Measurements from ENCODE around the gene MYO1E.

Gene MYO1E

GRCh38 chr15:59306520-59307164 is 66.0 kb downstream of the MYO1E start:
- DNase-seq (ENCODE audit: insufficient read length, low spot score) (no peak), FAIRE-seq (no peak)
- TF ChIP-seq POLR2A (IDR thresholded peaks at IDR 0.05; ENCODE audit: low read depth, low read length) = no peak

GRCh38 chr15:59304807-59305206 is 67.9 kb downstream of the MYO1E start:
- no peak for TF ChIP-seq POLR2A (IDR thresholded peaks at IDR 0.05; ENCODE audit: low read depth, low read length)
- FAIRE-seq = no peak
- no peak for DNase-seq (ENCODE audit: insufficient read length, low spot score)

- TF ChIP-seq POLR2A (IDR thresholded peaks at IDR 0.05; ENCODE audit: low read depth, low read length) = no peak
- no peak for DNase-seq (ENCODE audit: insufficient read length, low spot score)
- no peak for FAIRE-seq
Observed at GRCh38 chr15:59304034-59304795, 68.5 kb downstream of the MYO1E start.

- no peak for TF ChIP-seq POLR2A (IDR thresholded peaks at IDR 0.05; ENCODE audit: low read depth, low read length)
- FAIRE-seq (no peak), DNase-seq (ENCODE audit: insufficient read length, low spot score) (no peak)
Observed at GRCh38 chr15:59303633-59304032, 69.0 kb downstream of the MYO1E start.

- TF ChIP-seq POLR2A (IDR thresholded peaks at IDR 0.05; ENCODE audit: low read depth, low read length) = no peak
- DNase-seq (ENCODE audit: insufficient read length, low spot score) (no peak), FAIRE-seq (no peak)
Observed at GRCh38 chr15:59303136-59303535, 69.5 kb downstream of the MYO1E start.

- TF ChIP-seq POLR2A (IDR thresholded peaks at IDR 0.05; ENCODE audit: low read depth, low read length) = no peak
- DNase-seq (ENCODE audit: insufficient read length, low spot score) (no peak), FAIRE-seq (no peak)
Observed at GRCh38 chr15:59301527-59301926, 71.1 kb downstream of the MYO1E start.

GRCh38 chr15:59300618-59301139 is 72.0 kb downstream of the MYO1E start:
- no peak for TF ChIP-seq POLR2A (IDR thresholded peaks at IDR 0.05; ENCODE audit: low read depth, low read length)
- FAIRE-seq = no peak
- DNase-seq (ENCODE audit: insufficient read length, low spot score) = no peak

GRCh38 chr15:59299929-59300617 is 72.6 kb downstream of the MYO1E start:
- DNase-seq (ENCODE audit: insufficient read length, low spot score) (peak; percentile 50), FAIRE-seq (no peak)
- TF ChIP-seq POLR2A (IDR thresholded peaks at IDR 0.05; ENCODE audit: low read depth, low read length) = no peak

GRCh38 chr15:59298854-59299250 is 73.8 kb downstream of the MYO1E start:
- no peak for DNase-seq (ENCODE audit: insufficient read length, low spot score)
- no peak for TF ChIP-seq POLR2A (IDR thresholded peaks at IDR 0.05; ENCODE audit: low read depth, low read length)
- no peak for FAIRE-seq

- DNase-seq (ENCODE audit: insufficient read length, low spot score) (no peak), FAIRE-seq (no peak)
- TF ChIP-seq POLR2A (IDR thresholded peaks at IDR 0.05; ENCODE audit: low read depth, low read length) = no peak
Observed at GRCh38 chr15:59298225-59298853, 74.3 kb downstream of the MYO1E start.

GRCh38 chr15:59296181-59296617 is 76.5 kb downstream of the MYO1E start:
- DNase-seq (ENCODE audit: insufficient read length, low spot score) (no peak), FAIRE-seq (no peak)
- no peak for TF ChIP-seq POLR2A (IDR thresholded peaks at IDR 0.05; ENCODE audit: low read depth, low read length)

GRCh38 chr15:59295261-59296001 is 77.2 kb downstream of the MYO1E start:
- DNase-seq (ENCODE audit: insufficient read length, low spot score) (no peak), FAIRE-seq (no peak)
- no peak; the same call in 1 of the 2 replicates for TF ChIP-seq POLR2A (IDR thresholded peaks at IDR 0.05; ENCODE audit: low read depth, low read length)

GRCh38 chr15:59294574-59295260 is 78.0 kb downstream of the MYO1E start:
- no peak for DNase-seq (ENCODE audit: insufficient read length, low spot score)
- TF ChIP-seq POLR2A (IDR thresholded peaks at IDR 0.05; ENCODE audit: low read depth, low read length) = no peak
- FAIRE-seq = no peak
